ENCODE measurements around the gene TAPT1. TPM values are rescaled to one million over a fixed set of nuclear protein-coding genes. Genes with fewer than 3 reads are reported as not detected.

The TAPT1 gene
- total RNA-seq, 1 donor from 2014 or later, result 39.6 TPM

GRCh38 chr4:16140231-16140878, 85.9 kb downstream of the TAPT1 start:
- ATAC-seq (no peak), DNase-seq (ENCODE audit: low spot score) (no peak)

DNA sequence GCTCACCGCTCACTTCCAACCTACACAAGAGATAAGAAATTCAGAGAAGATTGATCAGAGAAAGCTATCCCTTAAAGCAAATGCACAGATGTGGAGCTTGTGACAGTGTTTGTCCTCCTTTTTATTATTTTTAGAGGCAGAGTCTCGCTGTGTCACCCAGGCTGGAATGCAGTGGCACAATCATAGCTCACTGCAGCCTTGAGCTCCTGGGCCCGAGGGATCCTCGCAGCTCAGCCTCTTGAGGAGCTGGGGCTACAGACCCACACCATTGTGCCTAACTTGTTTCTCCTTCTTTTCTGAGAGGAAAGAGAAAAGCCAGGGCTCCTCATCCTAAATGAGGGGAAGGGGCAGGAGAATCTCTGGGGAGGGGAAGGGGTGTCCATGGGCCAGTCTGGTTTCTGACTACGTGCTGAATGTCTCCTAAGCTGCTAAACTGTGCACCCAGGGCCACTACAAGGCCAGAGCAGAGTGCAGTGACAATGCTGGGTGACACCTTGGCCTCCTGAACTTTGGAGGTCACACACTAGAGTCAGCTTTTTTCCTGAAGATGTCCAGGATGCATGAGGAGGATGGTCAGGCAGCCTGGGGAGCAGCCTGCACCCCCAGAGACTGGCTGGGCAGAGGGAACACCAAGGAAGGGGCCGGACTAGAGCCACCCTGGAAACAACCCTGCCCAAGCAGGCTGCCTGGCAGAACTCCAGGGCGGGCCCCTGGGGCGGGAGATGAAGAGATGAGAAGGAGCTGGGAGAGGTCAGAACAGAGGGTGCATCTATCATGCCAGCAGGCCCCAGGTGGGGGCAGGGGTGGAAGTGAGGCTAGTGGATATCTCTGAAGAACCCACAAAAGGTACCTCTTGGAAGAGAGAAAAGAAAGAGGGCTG, 87.0 kb downstream of the TAPT1 start:
- no peak for DNase-seq (ENCODE audit: low spot score)
- no peak for ATAC-seq

GRCh38 chr4:16136827-16137226, 89.4 kb downstream of the TAPT1 start:
- ATAC-seq (no peak), DNase-seq (ENCODE audit: low spot score) (no peak)

DNA sequence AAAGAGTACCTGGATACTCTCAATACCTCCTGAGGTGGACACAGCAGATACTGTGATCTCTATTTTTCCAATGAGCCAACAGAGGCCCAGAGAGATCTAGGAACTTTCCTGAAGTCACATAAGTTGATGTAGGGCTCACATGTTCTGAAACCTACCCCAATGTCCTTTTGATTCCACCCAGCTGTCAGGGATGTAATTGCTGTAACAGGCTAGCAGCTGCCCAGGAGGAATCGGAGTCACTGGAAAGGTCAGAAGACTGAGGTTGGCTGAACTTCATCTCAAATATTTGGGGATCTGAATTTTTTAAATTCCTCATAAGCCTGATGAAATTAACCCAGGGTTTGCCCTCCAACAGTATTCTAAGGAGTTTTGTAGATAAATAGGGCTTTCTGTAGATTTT, 90.0 kb downstream of the TAPT1 start:
- ATAC-seq (no peak), DNase-seq (ENCODE audit: low spot score) (no peak)

DNA sequence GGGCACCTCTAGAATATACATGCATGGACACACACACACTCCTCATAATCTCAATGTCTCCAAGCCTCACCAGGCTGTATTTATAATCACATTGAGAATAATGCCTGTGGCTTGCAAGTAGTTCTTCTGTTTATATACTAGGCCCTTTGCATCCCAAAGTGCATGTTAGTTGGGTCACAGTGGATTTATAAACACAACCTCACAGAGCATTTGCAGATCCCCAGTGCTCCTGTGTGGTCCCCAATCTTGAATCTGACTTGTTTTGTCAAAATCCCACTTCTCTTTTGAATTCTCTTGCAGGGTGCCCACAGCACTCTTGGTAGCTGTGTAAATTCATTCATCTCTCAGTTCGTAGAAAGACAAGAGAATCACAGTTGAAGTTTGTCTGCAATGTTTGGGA, 92.9 kb downstream of the TAPT1 start:
- ATAC-seq, result no peak
- no peak for DNase-seq (ENCODE audit: low spot score)

- ATAC-seq (no peak), DNase-seq (ENCODE audit: low spot score) (no peak)
Observed at GRCh38 chr4:16131293-16131692, 95.0 kb downstream of the TAPT1 start.

- DNase-seq (ENCODE audit: low spot score) (no peak), ATAC-seq (peak; percentile 77)
Observed at GRCh38 chr4:16129336-16129735, 96.9 kb downstream of the TAPT1 start.

- DNase-seq (ENCODE audit: low spot score) (no peak), ATAC-seq (no peak)
Observed at GRCh38 chr4:16126714-16127113, 99.6 kb downstream of the TAPT1 start.

- ATAC-seq, result no peak
- DNase-seq (ENCODE audit: low spot score), result no peak
Observed at GRCh38 chr4:16125571-16126445, 100.5 kb downstream of the TAPT1 start.

DNA sequence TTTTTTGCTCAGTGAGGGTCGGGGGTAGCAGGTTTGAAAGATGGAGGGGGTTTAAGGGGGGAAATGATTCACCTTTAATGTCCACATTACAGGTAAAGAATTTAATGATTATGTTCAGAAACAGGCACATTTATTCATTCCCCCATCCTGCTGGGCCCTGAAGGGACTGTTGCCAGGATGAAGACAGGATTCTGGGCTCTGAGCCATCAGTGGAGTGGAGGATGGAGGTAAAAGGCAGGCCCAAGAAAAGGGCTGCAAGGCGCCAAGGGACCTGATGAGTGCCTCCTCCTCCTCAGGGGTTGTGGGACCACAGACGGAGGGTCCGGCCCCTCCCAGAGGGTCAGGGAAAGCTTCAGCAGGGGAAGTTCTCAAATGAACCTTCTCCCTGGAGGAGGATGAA, 102.0 kb downstream of the TAPT1 start:
- DNase-seq (ENCODE audit: low spot score), result no peak
- ATAC-seq, result no peak

- ATAC-seq (no peak), DNase-seq (ENCODE audit: low spot score) (no peak)
Observed at GRCh38 chr4:16123356-16124084, 102.8 kb downstream of the TAPT1 start.

- no peak for ATAC-seq
- no peak for DNase-seq (ENCODE audit: low spot score)
Observed at GRCh38 chr4:16122784-16123183, 103.5 kb downstream of the TAPT1 start.

DNA sequence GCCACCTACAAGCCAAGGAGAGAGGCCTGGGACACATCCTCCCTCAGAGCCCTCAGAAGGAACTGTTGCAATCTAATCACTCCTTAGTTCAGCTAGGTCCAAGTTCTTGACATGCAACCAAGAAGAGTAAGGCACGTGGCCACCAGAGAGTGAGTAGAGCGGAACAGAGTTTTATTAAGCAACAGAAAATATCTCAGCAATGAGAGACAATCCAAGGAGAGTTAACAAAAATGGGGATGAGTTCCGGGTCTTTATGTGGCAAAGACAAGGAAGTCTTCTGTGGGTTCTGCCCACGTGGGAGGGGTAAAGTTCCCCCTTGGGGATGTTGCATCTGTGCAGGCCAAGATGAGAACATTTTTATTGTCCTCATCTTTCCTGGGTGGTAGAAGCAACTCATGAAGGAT, 104.0 kb downstream of the TAPT1 start:
- ATAC-seq (no peak), DNase-seq (ENCODE audit: low spot score) (no peak)

GRCh38 chr4:16120720-16121119, 105.6 kb downstream of the TAPT1 start:
- DNase-seq (ENCODE audit: low spot score) (no peak), ATAC-seq (no peak)

- ATAC-seq (no peak), DNase-seq (ENCODE audit: low spot score) (no peak)
Observed at GRCh38 chr4:16119981-16120380, 106.3 kb downstream of the TAPT1 start.

DNA sequence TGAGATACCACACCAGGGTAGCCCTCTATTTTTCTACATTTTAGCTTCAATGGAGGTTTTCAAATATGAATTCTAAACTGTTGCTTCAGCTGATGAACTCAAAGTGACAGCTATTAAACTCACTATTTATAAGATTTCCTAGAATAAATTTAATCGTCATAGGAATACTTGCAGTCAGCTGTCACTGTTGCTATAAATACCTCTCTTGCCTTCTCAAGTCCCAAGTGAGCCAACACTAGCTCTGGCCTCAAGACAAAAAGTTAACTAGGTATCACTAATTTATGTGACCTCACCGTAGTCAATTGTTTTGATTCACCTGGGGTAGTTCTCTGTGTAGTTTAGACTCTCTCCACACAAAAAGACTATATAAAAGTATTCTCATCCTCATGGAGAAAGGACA, 108.2 kb downstream of the TAPT1 start:
- no peak for ATAC-seq
- no peak for DNase-seq (ENCODE audit: low spot score)

DNA sequence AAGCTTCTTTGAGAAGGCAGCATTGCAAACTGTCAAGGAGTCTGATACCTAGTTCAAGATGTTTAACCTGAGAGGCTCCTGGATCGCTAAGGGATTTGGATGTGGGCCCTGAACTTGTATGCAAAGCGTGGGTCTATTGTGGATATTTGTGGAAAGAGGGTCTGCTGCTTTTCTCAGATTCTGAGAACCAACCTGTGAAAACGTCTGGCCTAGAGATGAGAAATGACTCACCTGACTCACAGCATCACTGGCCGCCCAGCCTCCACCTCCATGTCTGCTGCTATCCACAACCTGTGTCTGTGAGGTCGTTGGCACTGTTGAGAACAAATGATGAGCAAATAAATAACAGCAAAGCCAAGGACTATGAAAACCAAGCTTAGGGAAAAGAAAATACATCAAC, 109.1 kb downstream of the TAPT1 start:
- ATAC-seq (no peak), DNase-seq (ENCODE audit: low spot score) (no peak)

DNA sequence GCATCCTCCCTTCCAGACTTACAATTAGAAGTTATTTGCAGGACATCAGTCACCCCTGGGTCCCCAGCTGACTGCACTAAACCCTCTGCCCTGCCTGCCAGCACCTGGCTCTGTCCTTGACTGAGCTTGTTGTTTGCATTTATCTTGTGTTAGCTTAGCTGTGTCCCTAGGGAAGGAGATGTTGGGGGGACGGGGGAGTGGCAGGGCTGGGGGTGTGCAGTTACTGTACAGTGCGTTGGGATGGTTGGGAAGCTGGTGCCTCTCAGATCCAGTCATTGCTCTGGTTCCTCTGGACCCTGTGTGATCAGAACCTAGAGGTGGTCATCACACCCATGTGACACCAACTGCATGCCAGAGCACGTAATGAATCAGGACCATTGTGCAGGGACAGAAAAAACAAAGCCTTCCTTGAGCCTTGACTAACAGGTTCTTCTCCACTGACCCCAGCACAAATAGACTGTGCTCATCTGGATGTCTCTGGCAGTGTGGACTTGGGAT, 109.7 kb downstream of the TAPT1 start:
- DNase-seq (ENCODE audit: low spot score), result no peak
- no peak for ATAC-seq

DNA sequence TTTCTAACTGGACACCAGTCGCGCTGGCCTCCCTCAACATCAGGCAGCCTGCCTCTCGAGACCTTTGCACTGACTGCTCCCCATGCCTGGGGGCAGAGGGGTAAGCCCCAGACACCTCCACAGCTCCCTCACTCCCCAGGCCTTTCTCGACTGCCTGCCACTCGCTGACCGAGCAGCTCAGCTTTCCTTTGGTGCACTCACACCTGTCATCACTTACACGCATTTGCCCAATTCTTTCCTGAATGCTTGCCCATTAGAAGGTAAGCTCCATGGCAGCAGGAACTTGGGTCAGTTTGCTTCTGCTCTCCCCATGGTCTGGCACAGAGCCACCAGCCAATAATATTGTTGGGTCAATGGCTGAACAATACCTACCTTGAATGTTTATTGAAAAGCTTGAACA, 110.3 kb downstream of the TAPT1 start:
- ATAC-seq (no peak), DNase-seq (ENCODE audit: low spot score) (no peak)

DNA sequence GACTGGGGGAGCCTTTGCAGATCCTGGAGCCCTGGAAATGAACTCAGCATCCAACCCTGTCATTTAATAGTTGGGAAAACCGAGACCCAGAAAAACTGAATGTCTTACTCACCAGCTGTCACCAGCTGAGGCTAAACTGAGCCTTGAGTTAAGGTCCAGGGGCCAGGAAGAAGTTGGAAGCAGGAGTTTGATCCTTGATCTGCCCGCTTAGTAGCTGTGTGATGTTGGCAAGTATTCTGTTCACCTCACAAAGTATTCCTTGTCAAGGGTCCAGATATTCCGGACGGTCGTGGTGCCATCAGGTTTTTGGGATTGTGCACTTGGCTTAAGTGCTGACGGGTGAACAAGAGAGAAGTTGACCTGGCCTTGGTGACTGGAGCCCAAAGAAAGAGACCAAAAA, 111.7 kb downstream of the TAPT1 start:
- no peak for ATAC-seq

GRCh38 chr4:16113741-16114140, 112.5 kb downstream of the TAPT1 start:
- ATAC-seq, result no peak

More for the DNA sequence above, 111.7 kb downstream of the TAPT1 start:
- DNase-seq (ENCODE audit: low spot score), result no peak

More at GRCh38 chr4:16113741-16114140, 112.5 kb downstream of the TAPT1 start:
- no peak for DNase-seq (ENCODE audit: low spot score)

Data from left lobe of liver (tissue), 2 donors.